ENCODE measurements around the gene WDR37. TPM values are rescaled to one million over a fixed set of nuclear protein-coding genes. Genes with fewer than 3 reads are reported as not detected.
"Not testable (repeated sequence)": the region's sequence is repeated elsewhere in the genome, so short reads cannot be mapped to it uniquely, and the experiment has no call there.

Gene WDR37
- total RNA-seq, 1 experiment from 2014 or later, result 20.6 TPM

- ChIA-PET POLR2A (no interaction called here), CTCF (no interaction called here)
- peaks cover 7% of the 10 kb centered on the region for H3K36me3 ChIP-seq (ENCODE audit: control insufficient read depth, insufficient read depth, low read length)
- H3K4me3 ChIP-seq (ENCODE audit: low read depth, low read length), result no peak overlapping the region
- no peaks in the 10 kb centered on the region for H3K27me3 Mint-ChIP-seq (ENCODE audit: insufficient read depth, unreplicated experiment)
- no TSS peak for BruUV-seq (replicated peaks)
- DNase-seq, result no peak
- H3K4me3 Mint-ChIP-seq (ENCODE audit: unreplicated experiment), result no peak overlapping the region
- H3K4me1 ChIP-seq, result no peaks in the 10 kb centered on the region
- no peaks in the 10 kb centered on the region for H3K4me1 Mint-ChIP-seq (ENCODE audit: low read depth, unreplicated experiment)
- peaks cover 39% of the 10 kb centered on the region for H3K36me3 Mint-ChIP-seq (ENCODE audit: insufficient read depth, unreplicated experiment)
- no peak overlapping the region for H3K27ac Mint-ChIP-seq (ENCODE audit: unreplicated experiment)
- H3K9me3 ChIP-seq, result no peaks in the 10 kb centered on the region
- intact Hi-C loops (cut with micrococcal nuclease; ENCODE audit: unreplicated experiment), result no loop called here
- no peak for TF ChIP-seq CTCF (IDR thresholded peaks at IDR 0.05; ENCODE audit: insufficient read depth in 1 of 2, low read depth in 1 of 2, low read length in 1 of 2, severe bottlenecking in 1 of 2, unreplicated experiment in 1 of 2)
- H3K9me3 Mint-ChIP-seq (ENCODE audit: unreplicated experiment), result no peaks in the 10 kb centered on the region
- H3K27me3 ChIP-seq (replicated peaks; ENCODE audit: control insufficient read depth, insufficient read depth, low read length), result no peaks in the 10 kb centered on the region
Measured at GRCh38 chr10:1116696-1117280, 60.6 kb downstream of the WDR37 start.

- Histone ChIP-seq H3K4me3 (ENCODE audit: low read depth, low read length) (no peak overlapping the region), H3K9me3 (no peaks in the 10 kb centered on the region), H3K4me1 (no peaks in the 10 kb centered on the region), H3K27me3 (replicated peaks; ENCODE audit: control insufficient read depth, insufficient read depth, low read length) (no peaks in the 10 kb centered on the region), H3K36me3 (ENCODE audit: control insufficient read depth, insufficient read depth, low read length) (peaks cover 4% of the 10 kb centered on the region)
- no TSS peak for BruUV-seq (replicated peaks)
- Mint-ChIP-seq H3K4me3 (ENCODE audit: unreplicated experiment) (no peak overlapping the region), H3K27ac (ENCODE audit: unreplicated experiment) (no peak overlapping the region), H3K9me3 (ENCODE audit: unreplicated experiment) (no peaks in the 10 kb centered on the region), H3K4me1 (ENCODE audit: low read depth, unreplicated experiment) (no peaks in the 10 kb centered on the region), H3K27me3 (ENCODE audit: insufficient read depth, unreplicated experiment) (no peaks in the 10 kb centered on the region), H3K36me3 (ENCODE audit: insufficient read depth, unreplicated experiment) (peaks cover 34% of the 10 kb centered on the region)
- DNase-seq, result no peak
- CTCF ChIA-PET, result no interaction called here
- intact Hi-C loops (cut with micrococcal nuclease; ENCODE audit: unreplicated experiment), result no loop called here
- TF ChIP-seq CTCF (IDR thresholded peaks at IDR 0.05; ENCODE audit: insufficient read depth in 1 of 2, low read depth in 1 of 2, low read length in 1 of 2, severe bottlenecking in 1 of 2, unreplicated experiment in 1 of 2), result no peak
- POLR2A ChIA-PET, result no interaction called here
Measured at GRCh38 chr10:1117651-1118050, 61.5 kb downstream of the WDR37 start.

- H3K9me3 ChIP-seq; H3K36me3 ChIP-seq (ENCODE audit: control insufficient read depth, insufficient read depth, low read length); H3K27me3 Mint-ChIP-seq (ENCODE audit: insufficient read depth, unreplicated experiment); BruUV-seq (replicated peaks); CTCF ChIA-PET; H3K4me3 ChIP-seq (ENCODE audit: low read depth, low read length); H3K27me3 ChIP-seq (replicated peaks; ENCODE audit: control insufficient read depth, insufficient read depth, low read length); H3K27ac Mint-ChIP-seq (ENCODE audit: unreplicated experiment); H3K9me3 Mint-ChIP-seq (ENCODE audit: unreplicated experiment); H3K4me3 Mint-ChIP-seq (ENCODE audit: unreplicated experiment); intact Hi-C loops (cut with micrococcal nuclease; ENCODE audit: unreplicated experiment); H3K4me1 Mint-ChIP-seq (ENCODE audit: low read depth, unreplicated experiment); POLR2A ChIA-PET; H3K4me1 ChIP-seq; DNase-seq: not testable (repeated sequence)
- peaks cover 32% of the 10 kb centered on the region for H3K36me3 Mint-ChIP-seq (ENCODE audit: insufficient read depth, unreplicated experiment)
Measured at GRCh38 chr10:1118318-1118717, 62.1 kb downstream of the WDR37 start.

GRCh38 chr10:1119027-1119426 lies 62.8 kb downstream of the WDR37 start:
- intact Hi-C loops (cut with micrococcal nuclease; ENCODE audit: unreplicated experiment), result no loop called here

More at GRCh38 chr10:1119027-1119426, 62.8 kb downstream of the WDR37 start:
- BruUV-seq (replicated peaks), result no TSS peak
- Histone ChIP-seq H3K4me1 (no peaks in the 10 kb centered on the region), H3K27me3 (replicated peaks; ENCODE audit: control insufficient read depth, insufficient read depth, low read length) (no peaks in the 10 kb centered on the region), H3K9me3 (no peaks in the 10 kb centered on the region), H3K36me3 (ENCODE audit: control insufficient read depth, insufficient read depth, low read length) (peaks cover 4% of the 10 kb centered on the region), H3K4me3 (ENCODE audit: low read depth, low read length) (no peak overlapping the region)
- Mint-ChIP-seq H3K27ac (ENCODE audit: unreplicated experiment) (no peak overlapping the region), H3K27me3 (ENCODE audit: insufficient read depth, unreplicated experiment) (no peaks in the 10 kb centered on the region), H3K4me1 (ENCODE audit: low read depth, unreplicated experiment) (no peaks in the 10 kb centered on the region), H3K4me3 (ENCODE audit: unreplicated experiment) (no peak overlapping the region), H3K9me3 (ENCODE audit: unreplicated experiment) (no peaks in the 10 kb centered on the region), H3K36me3 (ENCODE audit: insufficient read depth, unreplicated experiment) (peaks cover 28% of the 10 kb centered on the region)
- CTCF ChIA-PET, result no interaction called here
- no peak for DNase-seq
- TF ChIP-seq CTCF (IDR thresholded peaks at IDR 0.05; ENCODE audit: insufficient read depth in 1 of 2, low read depth in 1 of 2, low read length in 1 of 2, severe bottlenecking in 1 of 2, unreplicated experiment in 1 of 2), result no peak
- POLR2A ChIA-PET, result no interaction called here
